Activated CD8-positive, alpha-beta memory T cell treated with anti-CD3 and anti-CD28 coated beads for 24 hours (primary cell): ENCODE measurements around the gene PTH2R.
"Not testable (repeated sequence)": the region's sequence is repeated elsewhere in the genome, so short reads cannot be mapped to it uniquely, and the experiment has no call there.

Experiments used
- DNase-seq: peaks from one replicate; pipeline ENCODE4 v3.0.0-alpha.2; 2020

Gene PTH2R, protein sequence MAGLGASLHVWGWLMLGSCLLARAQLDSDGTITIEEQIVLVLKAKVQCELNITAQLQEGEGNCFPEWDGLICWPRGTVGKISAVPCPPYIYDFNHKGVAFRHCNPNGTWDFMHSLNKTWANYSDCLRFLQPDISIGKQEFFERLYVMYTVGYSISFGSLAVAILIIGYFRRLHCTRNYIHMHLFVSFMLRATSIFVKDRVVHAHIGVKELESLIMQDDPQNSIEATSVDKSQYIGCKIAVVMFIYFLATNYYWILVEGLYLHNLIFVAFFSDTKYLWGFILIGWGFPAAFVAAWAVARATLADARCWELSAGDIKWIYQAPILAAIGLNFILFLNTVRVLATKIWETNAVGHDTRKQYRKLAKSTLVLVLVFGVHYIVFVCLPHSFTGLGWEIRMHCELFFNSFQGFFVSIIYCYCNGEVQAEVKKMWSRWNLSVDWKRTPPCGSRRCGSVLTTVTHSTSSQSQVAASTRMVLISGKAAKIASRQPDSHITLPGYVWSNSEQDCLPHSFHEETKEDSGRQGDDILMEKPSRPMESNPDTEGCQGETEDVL

DNA sequence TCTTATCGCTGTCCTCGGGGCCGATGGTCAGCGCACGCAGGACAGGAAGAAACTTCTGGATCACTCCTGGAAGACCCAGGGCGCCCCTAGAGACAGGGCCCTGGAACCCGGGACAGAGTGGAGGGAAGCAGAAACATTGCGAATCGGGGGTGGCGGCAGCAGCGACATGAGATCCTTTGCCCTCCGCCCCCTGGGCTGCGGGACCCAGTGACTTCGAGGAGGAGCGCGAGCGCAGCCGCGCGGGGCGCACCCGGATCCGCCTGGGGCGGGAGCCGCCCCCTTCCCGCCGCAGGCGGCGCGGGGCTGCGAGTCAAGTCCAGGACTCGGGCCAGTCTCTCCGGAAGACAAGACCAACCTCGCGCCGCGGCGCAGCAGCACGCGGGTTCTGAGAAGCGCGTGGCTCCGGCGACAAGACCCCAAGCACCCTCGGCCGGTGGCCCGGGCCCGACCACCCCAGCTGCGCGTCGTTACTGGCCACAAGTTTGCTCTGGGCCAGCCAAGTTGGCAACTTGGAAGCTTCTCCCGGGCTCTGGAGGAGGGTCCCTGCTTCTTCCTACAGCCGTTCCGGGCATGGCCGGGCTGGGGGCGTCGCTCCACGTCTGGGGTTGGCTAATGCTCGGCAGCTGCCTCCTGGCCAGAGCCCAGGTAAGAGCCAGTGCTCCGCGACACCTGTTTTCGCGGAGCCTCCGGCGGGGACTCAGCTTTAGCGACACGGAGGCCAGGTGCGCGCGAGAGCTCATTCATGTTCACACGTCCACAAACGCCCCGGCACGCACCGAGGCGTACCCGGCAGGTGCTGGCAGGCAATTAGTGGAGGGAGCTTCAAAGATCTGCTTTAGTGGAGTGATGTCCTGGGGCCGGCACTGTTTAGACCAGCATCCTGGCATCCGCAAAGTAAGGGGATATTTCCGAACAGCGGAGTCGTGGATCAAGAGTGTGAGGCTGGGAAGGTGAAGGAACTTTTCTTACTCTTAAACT is at the start of gene PTH2R:
Gene PTH2R, plus strand, starts transcription at position 319 of the 978 bp plus-strand sequence. Its CDS starts 252 bp downstream, at position 571.
- DNase-seq, result no peak

DNA sequence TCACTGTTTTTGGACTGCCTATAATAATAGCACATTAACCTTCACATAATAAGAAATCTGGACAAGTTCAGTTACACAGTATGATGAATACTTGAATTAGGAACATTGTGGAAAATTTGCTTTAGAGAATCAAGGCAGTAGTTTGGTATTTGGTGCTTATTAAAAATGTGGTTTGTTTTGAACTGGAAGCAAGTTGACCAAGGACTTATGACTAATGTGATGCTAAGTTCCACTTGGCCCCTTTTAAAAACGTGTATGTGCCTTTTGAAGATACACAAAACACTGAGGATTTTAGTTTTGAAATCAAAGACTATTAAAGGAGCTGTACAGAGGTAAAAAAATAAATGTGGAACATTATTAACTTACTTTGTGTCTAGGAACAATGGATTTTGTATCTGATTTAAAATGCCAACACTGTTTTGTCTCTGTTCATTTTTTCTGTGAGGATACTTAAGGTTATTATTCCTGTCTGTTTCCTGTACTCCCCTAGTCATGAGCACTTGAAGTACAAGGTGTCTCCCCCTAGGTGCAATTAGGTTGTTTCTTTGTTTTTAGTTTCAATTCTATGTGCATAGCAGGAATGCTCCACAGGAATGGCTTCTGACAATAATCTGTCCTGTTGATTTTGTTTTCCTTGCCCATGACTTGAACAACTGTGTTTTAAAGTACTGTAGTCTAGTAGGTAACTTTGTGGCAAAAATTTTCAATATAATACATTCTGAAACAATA is 49.6 kb upstream of the PTH2R start:
- DNase-seq, result no peak

DNA sequence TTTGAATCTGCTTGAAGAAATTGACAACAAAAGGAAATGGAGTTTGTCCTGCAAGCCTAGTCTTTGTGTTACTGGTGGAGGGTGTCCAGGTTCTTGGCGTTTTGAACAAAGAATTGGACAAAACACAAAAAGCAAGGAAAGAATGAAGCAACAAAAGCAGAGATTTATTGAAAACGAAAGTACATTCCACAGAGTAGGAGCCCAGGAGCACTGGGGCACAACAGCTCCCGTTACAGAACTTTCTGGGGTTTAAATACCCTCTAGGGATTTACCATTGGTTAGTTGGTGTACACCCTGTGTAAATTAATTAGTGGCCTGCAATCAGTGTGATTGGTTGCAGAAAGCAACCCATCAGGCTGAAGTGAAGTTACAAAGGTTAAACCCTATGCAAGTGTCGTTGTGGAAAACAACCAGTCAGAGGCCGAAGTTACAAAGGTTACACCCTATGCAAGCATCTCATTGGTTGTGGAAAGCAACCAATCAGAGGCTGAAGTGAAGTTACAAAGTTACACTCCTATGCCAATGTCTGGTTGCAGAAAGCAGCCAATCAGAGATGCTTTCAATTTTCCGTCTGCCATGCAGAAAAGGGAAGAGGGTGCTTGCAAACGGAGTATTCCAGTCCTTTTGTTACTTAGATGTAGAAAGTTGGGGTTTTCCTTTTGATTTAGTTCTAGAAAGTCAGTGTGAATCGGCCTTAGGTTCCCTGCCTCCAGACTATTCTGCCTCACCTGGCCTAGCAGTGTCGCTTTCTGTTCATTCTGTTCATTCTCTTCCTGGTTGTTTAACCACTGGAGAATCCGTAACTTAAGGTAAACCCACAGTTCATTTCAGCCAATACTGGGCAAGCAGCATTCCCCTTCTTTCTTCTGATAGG is 47.6 kb upstream of the PTH2R start:
- DNase-seq, result no peak

DNA sequence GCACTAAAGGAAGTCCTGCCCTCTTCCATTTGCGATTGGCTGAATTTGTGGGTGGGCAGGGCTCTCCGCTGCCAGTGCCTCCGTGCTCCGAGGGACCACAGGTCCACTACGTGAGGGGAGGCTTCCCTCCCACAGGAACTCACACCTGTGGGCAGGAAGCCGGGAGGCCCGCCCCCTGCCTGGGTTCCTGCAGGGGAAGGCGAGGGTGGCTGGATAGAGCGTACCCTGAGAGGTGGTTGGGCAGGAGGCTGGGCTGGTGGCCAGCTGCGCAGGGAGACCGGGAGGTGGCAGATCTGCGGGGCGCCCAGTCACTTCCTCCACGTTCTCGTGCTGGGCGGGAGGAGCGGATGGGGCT is 47.0 kb upstream of the PTH2R start:
- no peak for DNase-seq

DNA sequence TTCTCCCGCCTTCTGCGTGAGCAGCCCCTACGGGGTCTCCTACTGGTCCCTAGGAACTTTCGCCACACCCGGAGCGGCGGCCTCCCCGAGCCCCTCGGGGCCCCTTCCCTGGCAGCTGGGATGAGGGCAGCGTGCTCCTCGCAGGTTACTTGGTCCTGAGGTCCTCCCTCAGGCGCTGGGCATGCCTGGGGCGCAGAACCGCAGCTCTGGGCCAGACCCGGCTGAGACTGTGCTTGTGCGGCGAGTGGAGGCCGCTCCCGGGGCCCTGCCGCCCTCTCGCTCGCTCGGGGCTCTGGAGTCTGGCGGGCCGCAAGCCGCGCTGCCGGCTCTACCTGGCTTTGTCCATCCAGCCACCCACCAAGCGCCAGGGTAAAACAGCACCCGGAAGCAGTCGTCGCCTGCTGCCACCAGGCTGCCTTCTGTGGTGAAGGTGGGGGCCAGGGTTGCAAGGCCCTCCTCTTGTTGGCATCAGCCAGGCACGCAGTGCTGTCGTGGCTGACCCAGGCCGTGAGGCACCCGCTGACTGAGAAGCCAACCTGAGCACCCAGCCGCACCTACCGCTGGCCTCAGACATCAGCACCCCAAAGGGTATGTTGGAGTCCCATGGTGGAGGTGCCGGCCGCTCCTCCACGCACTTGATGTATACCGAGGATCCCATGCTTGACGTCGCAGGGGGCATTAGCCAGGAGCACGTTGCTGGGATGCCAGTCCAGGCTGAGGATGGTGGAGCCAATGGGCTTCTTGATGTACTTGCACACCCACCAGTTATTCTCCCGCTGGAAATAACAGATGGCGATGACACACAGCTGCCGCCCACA is 46.1 kb upstream of the PTH2R start:
- DNase-seq, result no peak

DNA sequence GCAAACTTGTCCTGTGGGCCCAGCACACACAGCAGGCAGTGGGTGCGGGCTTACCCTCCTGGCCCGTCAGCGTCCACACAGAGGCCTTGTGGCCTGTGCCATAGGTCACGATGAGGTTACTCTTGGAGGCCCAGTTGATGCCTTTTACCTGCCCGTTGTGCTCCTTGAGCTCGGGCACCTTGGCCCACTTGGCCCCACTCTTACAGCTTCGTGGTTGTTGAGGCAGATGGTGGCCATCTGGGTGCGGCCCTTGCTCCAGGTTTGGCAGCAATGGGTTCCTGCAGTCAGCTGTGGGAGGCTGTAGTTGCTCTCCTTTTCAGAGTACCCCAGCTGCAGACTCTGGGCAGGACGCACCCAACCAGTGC is 45.5 kb upstream of the PTH2R start:
- no peak for DNase-seq

DNA sequence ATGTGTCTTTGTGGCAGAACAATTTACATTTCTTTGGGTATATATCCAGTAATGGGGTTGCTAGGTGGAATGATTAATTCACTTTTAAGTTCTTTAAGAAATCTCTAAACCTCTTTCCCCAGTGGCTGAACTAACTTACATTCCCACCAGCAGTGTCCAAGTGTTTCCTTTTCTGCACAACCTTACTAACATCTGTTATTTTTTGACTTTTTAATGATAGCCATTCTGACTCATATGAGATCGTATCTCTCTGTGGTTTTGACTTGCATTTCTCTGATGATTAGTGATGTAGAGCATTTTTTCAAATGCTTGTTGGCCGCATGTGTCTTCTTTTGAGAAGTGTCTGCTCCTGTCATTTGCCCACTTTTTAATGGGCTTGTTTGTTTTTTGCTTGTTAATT is 43.1 kb upstream of the PTH2R start:
- no peak for DNase-seq

DNA sequence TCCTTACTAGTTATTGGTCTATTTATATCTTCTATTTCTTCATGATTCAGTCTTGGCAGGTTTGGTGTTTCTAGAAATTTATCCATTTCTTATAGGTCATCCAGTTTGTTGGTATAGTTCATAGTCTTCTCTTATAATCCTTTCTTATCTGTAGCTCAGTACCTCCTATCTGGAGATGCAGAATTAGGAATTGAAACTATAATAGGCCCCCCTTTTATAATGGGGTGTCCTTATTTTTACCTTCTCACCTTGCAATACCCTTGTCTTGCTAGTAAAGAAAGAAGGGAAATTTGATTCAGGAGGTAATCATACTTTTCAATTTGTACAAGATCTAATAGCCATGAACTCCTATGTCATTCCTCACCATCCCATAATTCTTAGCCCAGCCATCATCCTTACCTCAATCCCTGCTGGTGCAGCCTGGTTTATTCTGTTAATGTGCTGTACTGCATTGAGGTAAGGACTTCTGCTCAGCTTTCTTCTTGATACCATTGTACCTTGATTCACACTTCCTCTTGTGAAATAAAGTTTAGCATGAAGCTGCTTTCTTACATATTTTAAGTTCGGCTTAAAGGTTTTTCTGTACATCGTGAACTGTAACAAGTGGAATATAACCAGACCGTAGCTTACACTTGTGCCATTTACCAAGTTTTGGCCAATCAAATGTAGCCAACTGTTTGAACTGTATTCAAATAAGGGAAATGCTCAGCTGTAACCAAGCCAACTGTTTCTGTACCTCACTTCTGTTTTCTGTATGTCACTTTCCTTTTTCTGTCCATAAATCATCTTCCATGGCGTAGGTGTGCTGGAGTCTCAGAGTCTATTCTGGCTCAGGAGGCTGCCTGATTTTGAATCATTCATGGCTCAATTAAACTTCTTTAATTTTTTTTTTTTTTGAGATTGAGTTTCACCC is 40.1 kb upstream of the PTH2R start:
- no peak for DNase-seq

DNA sequence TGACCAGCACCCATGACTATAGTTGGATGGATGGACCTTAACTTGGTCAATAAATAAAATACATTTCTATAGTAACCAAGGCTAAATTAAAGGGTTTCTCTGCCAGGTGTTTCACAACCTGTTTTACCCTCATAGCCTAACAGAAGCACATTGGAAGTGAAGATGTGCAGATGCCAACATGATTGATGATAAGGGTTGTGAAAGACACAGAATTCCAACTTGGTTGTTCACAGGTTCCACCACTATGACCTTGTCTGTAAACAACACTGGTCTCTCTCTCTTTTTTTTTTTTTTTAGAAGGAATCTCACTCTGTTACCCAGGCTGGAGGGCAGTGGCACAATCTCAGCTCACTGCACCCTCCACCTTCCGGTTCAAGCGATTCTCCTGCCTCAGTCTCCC is 37.5 kb upstream of the PTH2R start:
- no peak for DNase-seq

DNA sequence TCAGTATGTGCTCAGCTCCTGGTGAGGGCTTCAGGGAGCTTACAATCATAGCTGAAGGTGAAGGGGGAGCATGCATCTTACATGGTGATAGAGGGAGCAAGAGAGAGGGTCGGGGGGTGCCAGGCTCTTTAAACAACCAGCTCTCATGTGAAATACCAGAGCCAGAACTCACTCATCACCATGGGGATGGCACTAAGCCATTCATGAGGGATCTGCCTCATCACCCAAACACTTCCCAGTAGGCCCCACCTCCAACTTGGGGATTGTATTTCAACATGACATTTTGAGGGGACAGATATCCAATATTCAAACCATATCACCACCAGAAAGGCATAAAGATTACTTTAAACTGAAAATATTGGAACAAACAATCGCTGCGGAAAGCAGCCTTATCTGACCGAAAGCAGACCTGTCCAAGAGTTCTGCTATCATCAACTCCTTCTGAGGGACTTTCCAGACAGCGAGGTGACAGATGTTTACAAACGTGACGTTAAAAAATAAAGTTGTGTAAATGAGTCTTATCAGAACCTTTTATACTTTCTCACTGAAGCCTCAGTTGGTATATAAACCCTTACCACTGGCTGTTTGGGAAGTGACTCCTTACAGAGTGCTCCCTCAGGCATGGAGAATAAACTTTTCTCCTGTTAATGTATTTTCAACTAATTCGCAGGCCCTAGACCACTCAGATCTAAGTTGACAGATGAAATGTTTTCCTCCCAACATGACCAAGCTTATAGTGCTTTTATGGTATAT is 35.5 kb upstream of the PTH2R start:
- no peak for DNase-seq

DNA sequence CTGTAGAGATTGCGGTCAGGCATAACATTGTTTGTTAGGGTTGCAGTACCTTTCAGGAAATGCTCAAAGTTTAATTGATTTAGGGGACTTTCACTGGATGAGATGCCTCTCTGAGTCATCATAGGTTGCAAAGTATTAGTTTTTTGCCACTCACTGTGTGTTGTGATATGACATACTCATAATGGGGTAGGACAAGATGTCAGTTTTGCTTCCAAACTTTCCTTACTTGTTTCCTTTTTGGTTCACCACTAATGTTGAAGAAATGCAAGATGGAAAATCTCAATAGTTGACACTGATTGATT is 35.0 kb upstream of the PTH2R start:
- no peak for DNase-seq

DNA sequence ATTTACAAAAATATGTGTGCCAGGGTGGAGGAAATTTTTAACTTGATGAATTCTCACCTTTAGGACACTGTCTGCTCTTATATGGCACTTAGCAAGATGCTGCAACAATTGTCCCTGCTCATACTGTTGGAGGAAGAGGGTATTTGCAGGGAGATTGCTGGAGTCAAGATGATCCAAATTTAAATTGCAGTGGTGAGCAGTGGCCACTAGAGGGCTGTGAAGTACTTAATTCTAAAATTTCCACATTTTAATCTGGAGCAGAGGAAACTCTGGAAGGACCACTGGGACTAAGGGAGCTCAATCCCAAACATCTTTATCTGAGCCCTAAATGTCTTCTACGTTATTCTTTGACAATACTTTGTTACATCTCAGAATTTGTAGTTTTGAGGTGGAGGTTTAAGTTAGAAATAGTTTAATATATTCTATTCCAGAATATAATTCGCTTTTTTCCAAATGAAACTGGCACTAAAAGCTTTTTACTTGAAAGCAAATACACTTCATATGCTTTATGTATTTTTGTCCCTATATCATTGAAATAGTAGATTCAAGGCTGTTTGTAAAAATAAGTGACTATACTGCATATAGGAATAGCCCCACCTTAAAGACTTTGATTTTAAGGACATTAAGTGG is 33.0 kb upstream of the PTH2R start:
- DNase-seq, result no peak

DNA sequence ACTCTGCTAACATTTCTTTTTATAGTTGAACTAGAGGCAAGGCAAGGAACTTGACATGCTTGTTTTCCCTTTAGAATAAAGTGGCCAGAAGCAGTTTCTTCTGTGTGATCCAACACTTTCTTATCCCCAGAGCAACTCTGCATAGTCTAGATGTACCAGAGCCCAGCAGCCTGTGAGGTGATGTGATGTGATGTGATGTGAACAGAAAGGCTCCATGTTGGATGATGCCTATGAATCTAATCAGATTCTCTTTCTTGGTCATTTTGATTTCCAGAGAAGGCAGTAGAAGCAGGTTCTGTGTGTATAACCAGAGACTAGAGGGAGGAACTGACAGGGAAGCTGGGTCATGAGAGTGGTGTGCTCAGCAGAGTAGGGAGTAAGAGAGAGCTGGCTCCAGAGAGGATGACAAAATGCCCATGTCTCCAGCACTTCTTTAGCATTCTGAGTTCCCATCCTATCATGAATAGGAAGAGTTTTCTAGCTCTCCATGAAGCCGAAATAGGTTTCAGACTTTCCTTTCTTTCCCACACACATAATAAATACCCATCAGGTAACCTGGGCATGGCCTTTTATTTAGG is 31.0 kb upstream of the PTH2R start:
- DNase-seq, result no peak

DNA sequence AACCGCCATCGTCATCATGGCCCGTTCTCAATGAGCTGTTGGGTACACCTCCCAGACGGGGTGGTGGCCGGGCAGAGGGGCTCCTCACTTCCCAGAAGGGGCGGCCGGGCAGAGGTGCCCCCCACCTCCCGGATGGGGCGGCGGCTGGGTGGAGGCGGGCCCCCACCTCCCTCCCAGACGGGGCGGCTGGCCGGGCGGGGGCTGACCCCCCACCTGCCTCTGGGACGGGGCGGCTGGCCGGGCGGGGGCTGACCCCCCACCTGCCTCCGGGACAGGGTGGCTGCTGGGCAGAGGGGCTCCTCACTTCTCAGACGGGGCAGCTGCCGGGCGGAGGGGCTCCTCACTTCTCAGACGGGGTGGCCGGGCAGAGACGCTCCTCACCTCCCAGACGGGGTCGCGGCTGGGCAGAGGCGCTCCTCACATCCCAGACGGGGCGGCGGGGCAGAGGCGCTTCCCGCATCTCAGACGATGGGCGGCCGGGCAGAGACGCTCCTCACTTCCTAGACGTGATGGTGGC is 29.2 kb upstream of the PTH2R start:
- DNase-seq, result not testable (repeated sequence)

DNA sequence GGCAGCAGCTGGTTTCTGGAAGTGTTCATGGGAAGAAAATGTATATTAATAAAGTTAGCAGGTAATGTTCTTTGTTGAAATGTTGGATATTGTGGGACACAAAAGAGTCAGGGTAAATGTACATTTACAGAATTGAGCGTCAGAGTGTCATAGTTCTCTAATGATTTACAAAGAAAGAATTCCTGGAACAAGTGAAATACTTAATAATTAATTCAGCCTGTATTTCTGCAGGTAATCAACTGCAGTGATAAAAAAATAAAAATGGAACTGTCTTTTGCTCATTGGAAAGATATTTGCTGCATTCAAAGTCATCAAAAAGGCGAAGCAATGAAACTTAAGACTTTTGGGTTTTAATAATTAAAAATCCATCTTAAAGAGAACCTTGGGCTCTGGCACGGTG is 27.4 kb upstream of the PTH2R start:
- no peak for DNase-seq

DNA sequence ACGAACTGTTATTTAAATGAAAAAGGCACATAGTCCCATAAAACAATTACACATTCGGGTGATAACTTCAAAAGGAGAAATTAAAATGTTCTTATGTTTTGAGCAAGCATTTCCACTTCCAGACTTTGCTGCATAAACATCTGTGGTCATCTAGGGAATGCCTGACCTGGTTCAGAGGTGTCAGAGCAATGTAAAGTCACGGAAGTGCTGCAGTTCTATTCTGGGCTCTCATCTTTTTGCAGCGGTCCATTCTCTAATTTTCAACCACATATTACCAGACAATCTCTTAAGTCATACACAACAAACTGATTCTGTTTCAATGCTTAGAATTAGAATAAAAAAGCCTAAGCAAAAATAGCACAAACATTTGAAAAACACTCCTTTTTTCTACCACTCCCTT is 22.0 kb upstream of the PTH2R start:
- no peak for DNase-seq

DNA sequence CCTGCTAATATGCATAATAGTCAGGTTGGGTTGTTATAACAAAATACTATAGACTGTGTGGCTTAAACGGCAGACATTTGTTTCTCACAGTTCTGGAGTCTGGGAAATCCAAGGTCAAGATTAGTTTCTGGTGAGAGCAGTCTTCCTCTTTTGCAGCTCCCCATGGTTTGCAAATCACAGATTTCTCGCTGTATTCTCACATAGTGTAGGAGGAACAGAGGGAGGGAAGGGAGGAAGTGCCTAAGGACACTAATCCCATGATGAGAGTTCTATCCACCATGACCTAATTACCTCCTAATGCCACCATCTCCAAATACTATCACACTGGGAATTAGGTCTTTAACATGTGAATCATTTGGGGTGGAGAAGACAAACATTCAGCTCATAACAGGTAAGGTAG is 20.1 kb upstream of the PTH2R start:
- no peak for DNase-seq

DNA sequence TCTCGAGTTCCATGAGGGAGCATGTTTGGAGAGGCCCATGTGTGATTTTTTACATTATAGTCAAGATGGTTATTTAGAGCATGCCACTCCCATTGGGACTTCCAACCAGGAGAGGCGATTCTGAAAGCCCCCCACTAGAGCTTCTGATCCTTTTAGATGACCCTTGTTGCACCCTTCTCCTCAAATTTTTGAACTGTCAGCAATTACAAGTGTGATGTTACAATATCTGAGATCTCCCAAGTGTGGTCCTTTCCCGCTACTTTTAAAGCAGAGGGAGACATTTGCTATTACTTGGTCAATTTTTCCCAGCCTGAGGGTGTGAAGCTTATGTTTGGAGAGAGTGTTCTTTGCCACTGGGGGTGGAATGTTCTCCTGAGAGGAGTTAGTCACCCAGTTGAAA is 16.7 kb upstream of the PTH2R start:
- no peak for DNase-seq
